Stimulated activated naive CD8-positive, alpha-beta T cell treated with anti-CD3 and anti-CD28 coated beads, Interleukin-15, Interleukin-2, amounts not matched to agents 100 U/mL and 50 U/mL, for 24 hours (primary cell): ENCODE data around the gene RAD51AP2.

Experiments
- ATAC-seq: fragments of 150-1000 bp; cut with Tn5 transposase; one replicate; pipeline ENCODE4 v1.10.0; 2021
- DNase-seq: peaks from one replicate; pipeline ENCODE4 v3.0.0; 2021

The RAD51AP2 gene

DNA sequence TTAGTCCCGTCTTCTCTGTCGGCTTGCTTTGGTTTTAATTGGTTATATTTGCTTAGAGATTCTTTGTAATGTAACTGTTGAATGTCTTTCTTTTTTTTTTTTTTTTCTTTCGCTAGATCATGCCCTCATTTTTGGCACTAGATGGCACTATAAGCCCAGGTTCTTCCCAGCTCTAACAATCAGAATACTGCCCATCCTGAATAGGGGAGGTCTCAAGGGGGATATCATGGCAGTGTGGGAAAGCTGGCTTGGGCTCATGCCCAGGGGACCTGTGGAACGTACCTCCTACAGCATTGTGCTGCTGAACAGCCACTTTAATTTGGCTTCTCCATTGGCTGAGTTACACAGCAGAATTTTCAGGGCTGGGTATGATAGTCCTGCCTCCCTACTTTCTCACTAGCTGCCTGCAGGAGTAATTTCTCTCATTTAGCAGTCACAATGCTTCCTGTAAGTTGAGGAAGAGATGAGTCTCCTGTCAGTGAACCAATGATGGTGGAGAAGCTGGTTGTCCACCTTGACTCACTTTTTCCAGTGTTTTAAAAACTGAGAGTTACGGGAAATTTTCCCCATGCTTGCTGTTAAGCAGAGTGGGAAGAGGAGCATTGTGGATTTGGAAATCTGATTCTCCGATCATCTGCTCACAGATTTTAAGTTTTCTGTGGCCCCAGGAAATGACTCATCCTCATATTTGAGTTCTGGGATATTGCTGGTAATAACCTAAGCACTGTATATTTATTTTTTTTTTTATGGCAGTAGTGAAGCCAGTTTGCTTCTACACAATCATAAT lies 47.2 kb downstream of the RAD51AP2 start:
- no peak for DNase-seq

DNA sequence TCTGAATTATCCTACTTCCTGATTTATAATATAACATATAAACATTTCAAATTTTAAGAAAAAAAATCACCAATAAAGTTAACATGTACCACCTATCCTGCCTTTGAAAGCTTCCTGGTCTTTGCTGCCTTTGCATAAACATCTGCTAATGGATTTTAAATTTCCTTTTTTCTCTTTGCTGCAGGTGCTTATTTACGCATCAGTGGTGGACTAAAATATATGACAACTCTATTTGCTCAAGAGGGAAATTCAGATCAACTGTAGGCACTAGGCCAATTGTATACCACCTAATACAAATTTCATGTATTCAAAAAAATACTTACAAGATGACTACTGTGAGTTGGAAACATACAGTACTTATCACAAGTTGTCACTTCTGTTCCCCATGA lies 57.2 kb downstream of the RAD51AP2 start:
- ATAC-seq (no peak), DNase-seq (no peak)

More for the DNA sequence above, 47.2 kb downstream of the RAD51AP2 start:
- ATAC-seq = no peak
